ENCODE results near the gene ANKRD23. TPM values are rescaled to one million over a fixed set of nuclear protein-coding genes. Genes with fewer than 3 reads are reported as not detected.
"Not testable (repeated sequence)": the region's sequence is repeated elsewhere in the genome, so short reads cannot be mapped to it uniquely, and the experiment has no call there.

The ANKRD23 gene
- total RNA-seq, 1 experiment from 2014 or later = 1.7 TPM

GRCh38 chr2:96867756-96868554, 24.1 kb upstream of the ANKRD23 start:
- Histone ChIP-seq H3K36me3 (peaks cover 41% of the 10 kb centered on the region), H3K4me3 (peak overlapping the region; percentile 82), H3K9me3 (no peaks in the 10 kb centered on the region), H3K27me3 (no peaks in the 10 kb centered on the region)
- DNase-seq = peak; percentile 45

- no peak for DNase-seq
- H3K4me3 ChIP-seq = peak overlapping the region; percentile 82
Observed at GRCh38 chr2:96866986-96867755, 23.4 kb upstream of the ANKRD23 start.

GRCh38 chr2:96866586-96866985, 22.8 kb upstream of the ANKRD23 start:
- H3K4me3 ChIP-seq = no peak overlapping the region
- no peaks in the 10 kb centered on the region for H3K9me3 ChIP-seq
- peaks cover 46% of the 10 kb centered on the region for H3K36me3 ChIP-seq
- no peaks in the 10 kb centered on the region for H3K27me3 ChIP-seq
- DNase-seq = no peak

More at GRCh38 chr2:96866986-96867755, 23.4 kb upstream of the ANKRD23 start:
- H3K36me3 ChIP-seq = peaks cover 43% of the 10 kb centered on the region
- no peaks in the 10 kb centered on the region for H3K27me3 ChIP-seq
- no peaks in the 10 kb centered on the region for H3K9me3 ChIP-seq

- no peak overlapping the region for H3K4me3 ChIP-seq
- H3K36me3 ChIP-seq = peaks cover 47% of the 10 kb centered on the region
- no peak for DNase-seq
- H3K27me3 ChIP-seq = no peaks in the 10 kb centered on the region
- no peaks in the 10 kb centered on the region for H3K9me3 ChIP-seq
Observed at GRCh38 chr2:96866149-96866548, 22.3 kb upstream of the ANKRD23 start.

GRCh38 chr2:96865654-96866053, 21.8 kb upstream of the ANKRD23 start:
- Histone ChIP-seq H3K4me3 (no peak overlapping the region), H3K36me3 (peaks cover 50% of the 10 kb centered on the region), H3K9me3 (no peaks in the 10 kb centered on the region), H3K27me3 (no peaks in the 10 kb centered on the region)
- no peak for DNase-seq

GRCh38 chr2:96864343-96865091, 20.7 kb upstream of the ANKRD23 start:
- peaks cover 50% of the 10 kb centered on the region for H3K36me3 ChIP-seq
- H3K4me3 ChIP-seq = no peak overlapping the region
- no peaks in the 10 kb centered on the region for H3K9me3 ChIP-seq
- no peak for DNase-seq
- no peaks in the 10 kb centered on the region for H3K27me3 ChIP-seq

GRCh38 chr2:96863575-96864342, 19.9 kb upstream of the ANKRD23 start:
- Histone ChIP-seq H3K9me3 (no peaks in the 10 kb centered on the region), H3K36me3 (peaks cover 50% of the 10 kb centered on the region), H3K4me3 (no peak overlapping the region), H3K27me3 (no peaks in the 10 kb centered on the region)
- DNase-seq = no peak

- H3K4me3 ChIP-seq, H3K27me3 ChIP-seq, DNase-seq, H3K9me3 ChIP-seq: not testable (repeated sequence)
- H3K36me3 ChIP-seq = peaks cover 50% of the 10 kb centered on the region
Observed at GRCh38 chr2:96863056-96863455, 19.2 kb upstream of the ANKRD23 start.

GRCh38 chr2:96861074-96861473, 17.3 kb upstream of the ANKRD23 start:
- Histone ChIP-seq H3K9me3 (no peaks in the 10 kb centered on the region), H3K4me3 (no peak overlapping the region), H3K36me3 (peaks cover 36% of the 10 kb centered on the region), H3K27me3 (no peaks in the 10 kb centered on the region)
- no peak for DNase-seq

GRCh38 chr2:96860065-96861029, 16.5 kb upstream of the ANKRD23 start:
- H3K27me3 ChIP-seq = no peaks in the 10 kb centered on the region
- no peaks in the 10 kb centered on the region for H3K9me3 ChIP-seq
- no peak for DNase-seq
- H3K36me3 ChIP-seq = peaks cover 29% of the 10 kb centered on the region
- H3K4me3 ChIP-seq = no peak overlapping the region

- Histone ChIP-seq H3K9me3 (no peaks in the 10 kb centered on the region), H3K4me3 (no peak overlapping the region), H3K36me3 (peaks cover 25% of the 10 kb centered on the region)
Observed at GRCh38 chr2:96859681-96860064, 15.9 kb upstream of the ANKRD23 start.

GRCh38 chr2:96859099-96859649, 15.4 kb upstream of the ANKRD23 start:
- peaks cover 20% of the 10 kb centered on the region for H3K36me3 ChIP-seq
- no peak for DNase-seq
- no peaks in the 10 kb centered on the region for H3K9me3 ChIP-seq
- no peaks in the 10 kb centered on the region for H3K27me3 ChIP-seq
- H3K4me3 ChIP-seq = no peak overlapping the region

More at GRCh38 chr2:96859681-96860064, 15.9 kb upstream of the ANKRD23 start:
- no peak for DNase-seq
- no peaks in the 10 kb centered on the region for H3K27me3 ChIP-seq

- no peaks in the 10 kb centered on the region for H3K27me3 ChIP-seq
- peaks cover 16% of the 10 kb centered on the region for H3K36me3 ChIP-seq
- DNase-seq = peak; percentile 96
- peak within 1 kb of the TSS; percentile 80 for H3K4me3 ChIP-seq
- H3K9me3 ChIP-seq = no peaks in the 10 kb centered on the region
Observed at GRCh38 chr2:96857667-96858372, 14.0 kb upstream of the ANKRD23 start, which contains the start of gene ANKRD39. TSS of gene ANKRD39 (minus strand) at chr2:96858016. CDS start at chr2:96857987, 29 bp downstream.
